HG02943 (cell line): ENCODE data around the gene ADCY7.

Source experiments
- ATAC-seq: cut with Tn5 transposase; IDR thresholded peaks from one replicate; pipeline ENCODE4 v1.9.1; 2021; ENCODE audit warnings: mild to moderate bottlenecking, low read depth, moderate library complexity; ENCODE audit not compliant: unreplicated experiment

The ADCY7 gene

GRCh38 chr16:50295541-50296132 lies 29.3 kb downstream of the ADCY7 start:
- ATAC-seq, result no peak

DNA sequence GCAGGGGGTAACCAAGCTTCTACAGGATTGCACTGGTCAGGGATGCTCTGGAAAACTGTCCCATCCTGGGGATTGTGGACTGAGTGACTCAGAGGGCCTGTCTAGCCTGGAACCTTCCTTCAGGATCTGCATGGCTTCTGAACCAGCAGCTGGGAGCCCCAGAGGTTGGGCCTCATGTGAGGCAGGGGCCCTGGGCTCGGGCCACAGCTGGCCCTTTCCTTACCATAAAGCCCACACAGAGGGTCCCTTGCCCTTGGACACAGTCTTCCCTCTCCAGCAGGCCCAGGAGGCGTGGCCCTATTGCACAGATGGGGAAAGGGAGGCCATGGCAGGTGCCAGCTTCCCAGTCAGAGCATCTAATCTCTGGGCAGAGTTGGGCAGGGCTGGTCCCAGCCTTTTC lies 30.5 kb downstream of the ADCY7 start:
- ATAC-seq, result no peak

DNA sequence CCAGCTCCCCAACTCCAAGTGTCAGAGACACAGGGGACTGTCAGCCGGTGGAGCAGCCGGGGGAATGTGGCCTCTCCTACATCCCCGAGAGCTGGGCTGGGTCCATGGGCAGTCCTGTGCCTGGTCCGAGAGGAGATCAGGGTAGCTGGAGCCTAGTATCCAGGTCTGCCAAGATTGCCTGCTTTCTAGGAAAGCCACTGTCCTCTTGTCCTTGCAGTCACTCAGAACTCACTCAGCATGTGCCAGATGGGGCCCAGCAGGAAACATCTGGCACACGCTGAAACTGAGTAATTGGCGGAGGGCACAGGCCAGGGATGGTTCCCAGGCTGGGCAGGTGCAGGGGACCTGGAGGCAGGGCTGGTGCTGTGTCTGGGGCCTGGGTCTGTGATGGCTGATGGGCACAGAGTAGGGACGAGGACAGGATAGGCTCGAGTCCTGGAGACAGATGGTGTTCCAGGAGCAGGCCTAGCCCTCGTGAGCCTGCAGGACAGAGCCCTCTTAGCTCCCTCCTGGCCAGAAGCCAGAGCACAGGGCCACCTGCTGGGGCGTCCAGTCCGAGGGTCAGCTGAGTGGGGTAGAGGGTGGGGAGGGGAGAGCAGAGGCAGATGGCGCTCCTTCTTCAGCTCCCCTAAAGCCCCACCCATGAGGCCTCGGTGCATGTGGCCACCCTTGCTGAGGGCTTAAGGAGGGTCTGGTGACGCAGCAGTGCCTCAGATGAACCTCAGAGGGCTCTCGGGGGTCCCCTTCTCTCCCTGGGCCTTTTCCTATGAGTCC lies 31.1 kb downstream of the ADCY7 start:
- no peak for ATAC-seq

DNA sequence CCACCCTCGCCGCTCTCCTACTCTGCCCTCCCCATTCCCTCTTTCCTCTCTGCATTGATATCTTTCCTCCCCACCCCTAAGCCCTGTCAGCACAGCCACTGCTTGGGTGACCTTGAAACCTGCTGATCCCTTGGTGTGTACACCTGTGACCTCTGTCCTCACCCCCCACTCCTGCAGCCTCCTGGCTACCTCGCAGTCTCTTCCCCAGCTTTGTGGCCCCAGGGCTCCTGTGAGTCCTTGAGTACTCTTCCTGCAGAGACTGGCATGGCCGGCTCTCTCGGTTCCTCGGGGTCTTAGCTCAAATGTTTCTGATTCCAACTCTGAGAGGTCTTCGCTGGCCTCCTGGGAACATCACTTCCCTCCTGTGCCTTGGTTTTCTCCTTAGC lies 31.7 kb downstream of the ADCY7 start:
- no peak for ATAC-seq

GRCh38 chr16:50298591-50299507 lies 32.5 kb downstream of the ADCY7 start:
- no peak for ATAC-seq

DNA sequence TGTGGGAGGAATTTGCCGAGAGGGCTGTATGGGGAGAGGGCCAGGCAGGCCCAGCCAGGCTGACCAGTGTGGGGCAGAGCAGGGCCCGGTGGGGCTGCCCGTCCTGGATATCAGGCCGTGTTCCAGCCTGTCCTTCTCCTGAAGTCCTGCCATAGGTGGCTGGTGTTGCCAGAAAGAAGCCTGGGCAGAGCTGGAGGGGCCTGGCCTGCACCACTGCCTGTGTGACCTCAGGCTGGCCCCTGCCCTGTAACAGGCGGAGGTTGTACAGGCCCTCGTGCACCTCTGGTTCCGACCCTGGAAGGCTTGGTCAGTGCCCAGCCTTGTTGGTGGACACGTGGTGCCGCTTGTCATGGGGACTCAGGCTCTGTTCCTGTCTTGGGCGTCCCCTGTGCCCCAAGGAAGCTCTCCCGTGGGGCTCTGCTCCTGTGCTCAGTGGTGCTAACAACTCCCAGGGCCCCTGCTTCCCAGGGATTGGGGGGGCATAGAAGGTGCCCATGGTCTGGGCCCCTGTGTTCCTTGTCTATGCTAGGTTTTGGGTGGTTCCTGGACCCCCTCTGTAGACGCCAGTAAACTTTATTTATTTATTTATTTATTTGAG lies 33.3 kb downstream of the ADCY7 start:
- ATAC-seq, result no peak

- no peak for ATAC-seq
Observed at GRCh38 chr16:50300942-50301625, 34.7 kb downstream of the ADCY7 start.

GRCh38 chr16:50301626-50302471 lies 35.5 kb downstream of the ADCY7 start:
- no peak for ATAC-seq

GRCh38 chr16:50302472-50303005 lies 36.2 kb downstream of the ADCY7 start:
- ATAC-seq, result no peak

DNA sequence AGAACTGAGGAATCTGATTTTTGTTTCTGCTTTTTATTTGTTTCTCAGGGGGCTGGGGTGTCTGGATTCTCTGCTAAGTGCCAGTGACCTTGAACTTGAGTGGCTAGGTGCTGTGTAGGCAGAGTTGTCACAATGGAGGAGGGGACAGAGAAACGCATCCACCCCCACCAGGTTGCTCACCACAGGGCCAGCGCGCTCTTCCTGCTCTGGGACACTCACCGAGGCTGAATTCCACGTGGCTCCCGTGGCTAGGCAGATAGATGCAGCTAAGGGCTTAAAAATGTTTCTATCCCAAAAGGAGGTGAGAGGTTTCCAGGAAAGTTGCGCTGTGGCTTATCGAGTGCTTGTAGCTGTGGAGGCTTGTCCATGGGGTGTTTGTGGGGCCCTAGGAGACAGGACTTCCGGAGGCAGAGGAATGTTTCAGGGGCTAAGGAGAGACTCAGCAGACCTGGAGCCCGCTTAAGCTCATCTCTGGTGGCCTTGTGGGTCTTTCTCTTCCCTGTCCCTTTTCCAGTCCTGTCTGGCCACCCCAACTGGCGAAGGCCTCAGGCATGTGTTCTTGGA lies 36.8 kb downstream of the ADCY7 start:
- no peak for ATAC-seq

- ATAC-seq, result no peak
Observed at GRCh38 chr16:50303605-50304466, 37.5 kb downstream of the ADCY7 start.

DNA sequence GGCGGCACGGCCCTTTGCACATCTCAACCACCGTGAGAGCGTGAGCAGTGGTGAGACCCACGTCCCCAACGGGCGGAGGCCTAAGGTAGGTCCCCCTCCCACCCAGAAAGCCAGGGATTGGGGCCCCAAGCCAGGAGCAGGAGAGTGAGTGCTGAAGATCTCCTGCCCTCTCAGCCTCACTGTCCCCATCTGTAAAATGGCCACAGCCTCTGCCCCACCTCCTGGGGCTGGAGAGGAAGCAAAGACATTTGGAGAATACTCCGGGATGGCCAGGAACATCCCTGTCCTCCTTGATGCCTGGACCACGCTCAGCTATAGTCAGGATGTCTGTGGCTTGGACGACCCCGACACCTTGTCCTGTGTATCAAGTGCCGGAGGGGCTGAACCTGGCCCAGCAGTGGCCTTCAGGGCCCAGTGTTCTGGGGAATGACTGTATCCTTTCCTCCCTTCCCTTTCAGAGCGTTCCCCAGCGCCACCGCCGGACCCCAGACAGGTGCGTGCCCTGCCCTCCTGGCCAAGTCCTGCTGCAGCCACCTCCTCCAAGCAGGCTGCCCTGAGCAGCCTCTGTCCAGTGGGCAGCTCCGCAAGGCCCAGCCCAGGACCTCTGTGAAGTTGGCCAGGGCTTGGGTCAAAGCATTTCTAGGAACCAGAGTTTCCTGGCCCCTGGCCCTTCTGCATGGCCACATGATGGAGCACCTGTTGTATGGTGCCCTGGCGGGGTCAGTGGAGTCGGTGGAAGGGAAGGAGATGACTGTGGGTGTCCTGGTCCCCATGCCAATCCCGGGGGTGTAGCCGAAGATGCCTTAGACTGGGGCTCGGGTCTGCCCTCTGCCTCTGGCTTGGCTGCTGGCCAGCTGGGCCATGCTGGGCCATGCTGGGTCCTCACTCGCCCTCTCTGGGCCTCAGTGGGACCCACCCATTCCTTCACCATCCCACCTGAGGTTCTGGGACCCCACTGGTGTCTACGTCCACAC lies 38.4 kb downstream of the ADCY7 start:
- ATAC-seq, result no peak

DNA sequence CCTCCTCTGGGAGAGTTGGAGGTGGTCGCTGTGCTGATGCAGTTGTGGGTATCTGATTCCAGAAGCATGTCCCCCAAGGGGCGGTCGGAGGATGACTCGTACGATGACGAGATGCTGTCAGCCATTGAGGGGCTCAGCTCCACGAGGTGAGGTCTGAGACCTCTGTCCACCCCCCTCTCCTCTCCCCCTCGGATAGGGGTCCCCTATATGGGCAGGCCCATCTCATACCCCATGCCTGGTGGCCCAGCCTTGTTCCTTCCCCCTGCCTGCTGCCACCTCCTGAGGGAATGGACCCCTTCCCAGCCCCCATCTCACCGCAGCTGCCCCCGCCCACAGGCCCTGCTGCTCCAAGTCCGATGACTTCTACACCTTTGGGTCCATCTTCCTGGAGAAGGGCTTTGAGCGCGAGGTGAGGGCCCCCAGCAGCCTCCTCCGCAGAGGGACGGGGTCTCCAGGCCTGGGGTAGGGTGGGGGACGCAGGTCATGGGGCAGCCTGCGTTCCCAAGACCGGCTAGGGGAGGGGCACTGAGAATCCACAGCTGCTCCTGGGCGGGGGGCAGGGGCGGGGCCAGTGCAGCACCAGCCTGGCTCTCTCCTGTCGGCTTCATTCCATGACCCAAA lies 39.2 kb downstream of the ADCY7 start:
- no peak for ATAC-seq

DNA sequence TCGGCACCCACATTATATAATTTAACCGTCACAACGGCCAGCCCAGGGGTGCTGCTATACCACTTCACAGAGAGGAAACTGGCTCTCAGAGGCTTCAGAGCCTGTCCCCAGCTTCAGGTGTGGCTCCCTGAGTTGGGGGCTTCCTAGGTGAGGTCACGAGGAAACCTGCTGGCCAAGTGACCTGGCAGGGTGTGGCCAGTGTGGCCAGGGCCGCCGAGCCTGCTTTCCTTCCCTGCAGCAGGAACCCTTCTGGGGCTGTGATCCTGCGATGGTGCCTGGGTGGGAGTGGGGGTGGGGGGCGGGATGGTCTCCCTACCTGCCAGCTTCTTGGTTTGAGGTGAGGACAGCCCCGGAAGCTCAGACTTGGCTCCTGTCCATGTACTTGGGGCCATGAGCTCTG lies 39.9 kb downstream of the ADCY7 start:
- ATAC-seq, result no peak

- ATAC-seq, result no peak
Observed at GRCh38 chr16:50308237-50308965, 42.0 kb downstream of the ADCY7 start.

DNA sequence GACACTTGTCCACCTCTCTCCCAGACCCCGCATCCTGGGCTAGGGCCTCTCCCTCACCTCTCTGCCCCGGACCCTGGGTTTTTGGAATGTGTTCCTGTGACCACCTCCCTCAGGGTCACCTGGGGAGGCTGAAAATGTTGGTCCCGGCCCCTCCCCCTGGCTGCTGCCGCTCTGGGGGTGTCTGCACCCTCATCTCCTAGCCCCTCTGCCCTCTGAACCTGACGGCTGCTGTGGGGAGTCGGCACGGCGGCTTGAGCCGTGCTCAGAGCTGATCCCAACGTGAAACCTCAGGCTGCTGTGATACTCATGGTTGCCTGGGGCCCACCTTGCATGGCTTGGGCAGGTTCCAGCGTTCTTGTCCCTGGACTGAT lies 42.8 kb downstream of the ADCY7 start:
- ATAC-seq, result no peak
